Measurements from ENCODE around the gene PDCD6IP.

DNA sequence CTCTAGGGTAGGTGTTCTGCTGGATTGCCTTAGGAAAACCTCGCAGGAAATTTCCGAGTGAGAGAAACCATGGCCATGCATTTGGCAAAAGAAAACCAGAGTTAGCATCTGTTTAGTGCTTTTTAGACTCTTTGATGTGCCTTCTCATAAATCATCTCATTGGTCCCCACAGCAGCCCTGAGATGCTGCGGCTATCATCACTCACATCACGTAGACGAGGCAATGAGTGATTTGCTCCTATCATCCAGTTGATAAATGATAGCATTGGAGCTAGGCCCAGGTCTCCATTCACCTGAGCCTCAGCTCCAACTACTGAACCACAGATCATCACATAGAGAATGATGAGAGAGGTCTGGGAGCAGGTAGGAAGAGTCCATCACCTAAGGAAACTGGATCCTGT, 111.1 kb downstream of the PDCD6IP start:
- TF ChIP-seq EZH2 (IDR thresholded peaks at IDR 0.05; ENCODE audit: low read depth, unreplicated experiment) (no peak), CTCF (conservative IDR thresholded peaks at IDR 0.05; ENCODE audit: low read depth in 2 of 2) (no peak), REST (IDR thresholded peaks at IDR 0.05; ENCODE audit: unreplicated experiment) (no peak), POLR2AphosphoS5 (IDR thresholded peaks at IDR 0.05; ENCODE audit: low read depth) (no peak), EZH2phosphoT487 (IDR thresholded peaks at IDR 0.05; ENCODE audit: unreplicated experiment) (no peak), NANOG (IDR thresholded peaks at IDR 0.05; ENCODE audit: borderline replicate concordance) (no peak), JUNB (IDR thresholded peaks at IDR 0.05; ENCODE audit: unreplicated experiment) (no peak), CREB1 (CRISPR knock-in tag; IDR thresholded peaks at IDR 0.05; ENCODE audit: low read depth) (no peak), ZNF331 (CRISPR knock-in tag; IDR thresholded peaks at IDR 0.05; ENCODE audit: low read depth) (no peak), ETS1 (IDR thresholded peaks at IDR 0.05) (no peak), ZNF114 (CRISPR knock-in tag; IDR thresholded peaks at IDR 0.05) (no peak), STAT1 (IDR thresholded peaks at IDR 0.05; ENCODE audit: unreplicated experiment) (no peak)
- TF ChIP-seq, protein P1, sequence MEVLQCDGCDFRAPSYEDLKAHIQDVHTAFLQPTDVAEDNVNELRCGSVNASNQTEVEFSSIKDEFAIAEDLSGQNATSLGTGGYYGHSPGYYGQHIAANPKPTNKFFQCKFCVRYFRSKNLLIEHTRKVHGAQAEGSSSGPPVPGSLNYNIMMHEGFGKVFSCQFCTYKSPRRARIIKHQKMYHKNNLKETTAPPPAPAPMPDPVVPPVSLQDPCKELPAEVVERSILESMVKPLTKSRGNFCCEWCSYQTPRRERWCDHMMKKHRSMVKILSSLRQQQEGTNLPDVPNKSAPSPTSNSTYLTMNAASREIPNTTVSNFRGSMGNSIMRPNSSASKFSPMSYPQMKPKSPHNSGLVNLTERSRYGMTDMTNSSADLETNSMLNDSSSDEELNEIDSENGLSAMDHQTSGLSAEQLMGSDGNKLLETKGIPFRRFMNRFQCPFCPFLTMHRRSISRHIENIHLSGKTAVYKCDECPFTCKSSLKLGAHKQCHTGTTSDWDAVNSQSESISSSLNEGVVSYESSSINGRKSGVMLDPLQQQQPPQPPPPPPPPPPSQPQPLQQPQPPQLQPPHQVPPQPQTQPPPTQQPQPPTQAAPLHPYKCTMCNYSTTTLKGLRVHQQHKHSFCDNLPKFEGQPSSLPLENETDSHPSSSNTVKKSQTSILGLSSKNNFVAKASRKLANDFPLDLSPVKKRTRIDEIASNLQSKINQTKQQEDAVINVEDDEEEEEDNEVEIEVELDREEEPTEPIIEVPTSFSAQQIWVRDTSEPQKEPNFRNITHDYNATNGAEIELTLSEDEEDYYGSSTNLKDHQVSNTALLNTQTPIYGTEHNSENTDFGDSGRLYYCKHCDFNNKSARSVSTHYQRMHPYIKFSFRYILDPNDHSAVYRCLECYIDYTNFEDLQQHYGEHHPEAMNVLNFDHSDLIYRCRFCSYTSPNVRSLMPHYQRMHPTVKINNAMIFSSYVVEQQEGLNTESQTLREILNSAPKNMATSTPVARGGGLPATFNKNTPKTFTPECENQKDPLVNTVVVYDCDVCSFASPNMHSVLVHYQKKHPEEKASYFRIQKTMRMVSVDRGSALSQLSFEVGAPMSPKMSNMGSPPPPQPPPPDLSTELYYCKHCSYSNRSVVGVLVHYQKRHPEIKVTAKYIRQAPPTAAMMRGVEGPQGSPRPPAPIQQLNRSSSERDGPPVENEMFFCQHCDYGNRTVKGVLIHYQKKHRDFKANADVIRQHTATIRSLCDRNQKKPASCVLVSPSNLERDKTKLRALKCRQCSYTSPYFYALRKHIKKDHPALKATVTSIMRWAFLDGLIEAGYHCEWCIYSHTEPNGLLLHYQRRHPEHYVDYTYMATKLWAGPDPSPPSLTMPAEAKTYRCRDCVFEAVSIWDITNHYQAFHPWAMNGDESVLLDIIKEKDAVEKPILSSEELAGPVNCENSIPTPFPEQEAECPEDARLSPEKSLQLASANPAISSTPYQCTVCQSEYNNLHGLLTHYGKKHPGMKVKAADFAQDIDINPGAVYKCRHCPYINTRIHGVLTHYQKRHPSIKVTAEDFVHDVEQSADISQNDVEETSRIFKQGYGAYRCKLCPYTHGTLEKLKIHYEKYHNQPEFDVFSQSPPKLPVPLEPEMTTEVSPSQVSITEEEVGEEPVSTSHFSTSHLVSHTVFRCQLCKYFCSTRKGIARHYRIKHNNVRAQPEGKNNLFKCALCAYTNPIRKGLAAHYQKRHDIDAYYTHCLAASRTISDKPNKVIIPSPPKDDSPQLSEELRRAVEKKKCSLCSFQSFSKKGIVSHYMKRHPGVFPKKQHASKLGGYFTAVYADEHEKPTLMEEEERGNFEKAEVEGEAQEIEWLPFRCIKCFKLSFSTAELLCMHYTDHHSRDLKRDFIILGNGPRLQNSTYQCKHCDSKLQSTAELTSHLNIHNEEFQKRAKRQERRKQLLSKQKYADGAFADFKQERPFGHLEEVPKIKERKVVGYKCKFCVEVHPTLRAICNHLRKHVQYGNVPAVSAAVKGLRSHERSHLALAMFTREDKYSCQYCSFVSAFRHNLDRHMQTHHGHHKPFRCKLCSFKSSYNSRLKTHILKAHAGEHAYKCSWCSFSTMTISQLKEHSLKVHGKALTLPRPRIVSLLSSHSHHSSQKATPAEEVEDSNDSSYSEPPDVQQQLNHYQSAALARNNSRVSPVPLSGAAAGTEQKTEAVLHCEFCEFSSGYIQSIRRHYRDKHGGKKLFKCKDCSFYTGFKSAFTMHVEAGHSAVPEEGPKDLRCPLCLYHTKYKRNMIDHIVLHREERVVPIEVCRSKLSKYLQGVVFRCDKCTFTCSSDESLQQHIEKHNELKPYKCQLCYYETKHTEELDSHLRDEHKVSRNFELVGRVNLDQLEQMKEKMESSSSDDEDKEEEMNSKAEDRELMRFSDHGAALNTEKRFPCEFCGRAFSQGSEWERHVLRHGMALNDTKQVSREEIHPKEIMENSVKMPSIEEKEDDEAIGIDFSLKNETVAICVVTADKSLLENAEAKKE (CRISPR knock-in tag; IDR thresholded peaks at IDR 0.05): no peak
